GM10266 (cell line): ENCODE measurements around the gene GGT5.
"Not testable (repeated sequence)": the region's sequence is repeated elsewhere in the genome, so short reads cannot be mapped to it uniquely, and the experiment has no call there.

Experiments
- DNase-seq: peaks from one replicate; pipeline ENCODE4 v3.0.0; 2012; ENCODE audit errors: extremely low spot score
- CTCF ChIP-seq: IDR thresholded peaks from 2 replicates; pipeline ENCODE4 v1.5.1; 2012; ENCODE audit warnings: mild to moderate bottlenecking, low read depth; ENCODE audit not compliant: control insufficient read depth, insufficient read depth; ENCODE audit errors: missing control alignments

The GGT5 gene

GRCh38 chr22:24207264-24208011 is 37.4 kb downstream of the GGT5 start:
- TF ChIP-seq CTCF: no peak
- DNase-seq: no peak

- DNase-seq: not testable (repeated sequence)
Observed at GRCh38 chr22:24206460-24207263, 38.2 kb downstream of the GGT5 start.

- DNase-seq: no peak
- no peak for TF ChIP-seq CTCF
Observed at GRCh38 chr22:24205438-24206195, 39.3 kb downstream of the GGT5 start.

GRCh38 chr22:24203856-24204255 is 41.0 kb downstream of the GGT5 start:
- not testable (repeated sequence) for DNase-seq

DNA sequence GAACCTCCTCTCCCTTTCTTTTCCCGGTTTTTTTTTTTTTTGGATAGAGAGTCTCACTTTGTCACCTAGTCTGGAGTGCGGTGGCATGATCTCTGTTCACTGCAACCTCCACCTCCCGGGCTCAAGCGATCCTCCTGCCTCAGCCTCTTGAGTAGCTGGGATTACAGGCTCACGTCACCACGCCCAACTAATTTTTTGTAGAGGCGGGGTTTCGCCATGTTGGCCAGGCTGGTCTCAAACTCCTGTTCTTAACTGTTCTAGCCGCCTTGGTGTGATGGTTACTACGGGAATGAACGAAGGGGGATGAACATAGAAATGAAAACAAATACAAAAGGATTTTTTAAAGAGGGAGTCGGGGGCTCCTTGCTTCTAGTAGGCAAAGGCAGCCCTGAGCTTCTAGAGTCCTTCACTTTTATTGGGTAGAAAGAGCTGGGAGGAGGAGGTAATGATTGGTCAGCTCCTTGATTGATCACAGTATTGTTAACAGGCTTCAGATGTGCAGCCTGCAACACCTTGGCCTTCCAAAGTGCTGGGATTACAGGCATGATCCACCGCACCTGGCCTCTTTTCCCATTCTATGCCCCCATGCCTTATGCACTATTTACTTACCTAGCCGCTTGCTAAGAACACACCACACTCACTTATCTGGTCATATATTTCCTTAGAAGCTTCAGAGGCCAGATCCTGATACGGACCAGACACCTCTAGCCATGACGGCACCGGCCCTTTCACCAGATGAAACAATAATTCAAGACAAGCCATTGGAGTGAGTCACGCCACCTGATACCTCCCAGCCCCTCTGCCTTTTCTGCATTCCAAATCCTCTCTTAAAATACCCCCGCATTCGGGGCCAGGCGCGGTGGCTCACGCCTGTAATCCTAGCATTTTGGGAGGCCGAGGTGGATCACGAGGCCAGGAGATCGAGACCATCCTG is 42.9 kb downstream of the GGT5 start:
- TF ChIP-seq CTCF: no peak
- DNase-seq: no peak

GRCh38 chr22:24200619-24201212 is 44.2 kb downstream of the GGT5 start:
- DNase-seq: no peak
- TF ChIP-seq CTCF: no peak

DNA sequence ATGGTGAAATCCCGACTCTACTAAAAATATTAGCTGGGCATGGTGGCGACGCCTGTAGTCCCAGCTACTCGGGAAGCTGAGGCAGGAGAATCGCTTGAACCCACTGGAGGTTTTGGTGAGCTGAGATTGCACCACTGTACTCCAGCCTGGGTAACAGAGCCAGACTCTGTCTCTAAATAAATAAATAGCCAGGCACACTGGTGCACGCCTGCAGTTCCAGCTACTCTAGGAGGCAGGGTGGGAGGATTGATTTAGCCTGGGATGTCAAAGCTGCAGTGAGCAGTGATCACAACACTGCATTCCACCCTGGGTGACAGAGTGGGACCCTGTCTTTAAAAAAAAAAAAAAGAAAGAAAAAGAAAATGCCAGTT is 46.2 kb downstream of the GGT5 start:
- TF ChIP-seq CTCF: no peak
- no peak for DNase-seq
